RWPE1 (cell line): ENCODE measurements around the gene SUPT3H.

ENCODE experiments used
- CTCF ChIA-PET: fragments of 350-600 bp; sonication (Branson Sonifier 250); formaldehyde crosslinking; extraction: SDS; loops from one replicate; lab custom pipeline; 2021; lab: Yijun Ruan, JAX
- POLR2A ChIA-PET: fragments of 400-600 bp; formaldehyde crosslinking; extraction: SDS; loops from one replicate; lab custom pipeline; 2020; ENCODE audit warnings: antibody characterized with exemption; ENCODE audit not compliant: low non-redundant PET; lab: Yijun Ruan, JAX
- DNase-seq: peaks from one replicate; pipeline ENCODE4 v3.0.0; 2012; ENCODE audit warnings: low spot score
- H3K27ac ChIP-seq: fragments of 450-650 bp; 2 replicates; pipeline ENCODE4 v1.5.1; 2017
- CTCF ChIP-seq: fragments of 450-650 bp; conservative IDR thresholded peaks from 2 replicates; pipeline ENCODE4 v1.5.1; 2017; ENCODE audit warnings: low read depth, mild to moderate bottlenecking

Gene SUPT3H

GRCh38 chr6:44921798-44922197 is 455.9 kb downstream of the SUPT3H start:
- POLR2A ChIA-PET, result no interaction called here
- CTCF ChIA-PET, result interaction anchor here (0.6 to 1.5 kb wide), 2 partner anchors 136 to 266 kb away, joined by 3 read pairs; no protein-coding TSS in a partner anchor

GRCh38 chr6:44920952-44921491 is 456.7 kb downstream of the SUPT3H start:
- ChIA-PET CTCF (interaction anchor here (1.5 kb wide), 1 partner anchor 266 kb away, joined by 3 read pairs; no protein-coding TSS in a partner anchor), POLR2A (no interaction called here)
- no peak overlapping the region for H3K27ac ChIP-seq
- no peak for TF ChIP-seq CTCF
- no peak for DNase-seq

More at GRCh38 chr6:44921798-44922197, 455.9 kb downstream of the SUPT3H start:
- DNase-seq, result peak; percentile 5
- H3K27ac ChIP-seq, result no peak overlapping the region
- TF ChIP-seq CTCF, result no peak

GRCh38 chr6:44918671-44919296 is 458.9 kb downstream of the SUPT3H start:
- TF ChIP-seq CTCF, result no peak
- no peak for DNase-seq
- ChIA-PET POLR2A (no interaction called here), CTCF (interaction anchor here (0.7 kb wide), 1 partner anchor 356 kb away, joined by 7 read pairs; no protein-coding TSS in a partner anchor)
- no peak overlapping the region for H3K27ac ChIP-seq

- TF ChIP-seq CTCF, result no peak
- CTCF ChIA-PET, result interaction anchor here (0.7 kb wide), 1 partner anchor 229 kb away, joined by 4 read pairs; no protein-coding TSS in a partner anchor
- no peak for DNase-seq
- H3K27ac ChIP-seq, result no peak overlapping the region
- POLR2A ChIA-PET, result no interaction called here
Observed at GRCh38 chr6:44917430-44917829, 460.3 kb downstream of the SUPT3H start.

- TF ChIP-seq CTCF, result no peak
- no peak for DNase-seq
- no peak overlapping the region for H3K27ac ChIP-seq
- POLR2A ChIA-PET, result no interaction called here
- CTCF ChIA-PET, result no interaction called here
Observed at GRCh38 chr6:44915111-44915510, 462.6 kb downstream of the SUPT3H start.

- no peak for DNase-seq
- no peak for TF ChIP-seq CTCF
- ChIA-PET POLR2A (no interaction called here), CTCF (no interaction called here)
- H3K27ac ChIP-seq, result no peak overlapping the region
Observed at GRCh38 chr6:44914141-44914540, 463.6 kb downstream of the SUPT3H start.
